ENCODE results near the gene CHST9. TPM values are rescaled to one million over a fixed set of nuclear protein-coding genes. Genes with fewer than 3 reads are reported as not detected.
"Not testable (repeated sequence)": the region's sequence is repeated elsewhere in the genome, so short reads cannot be mapped to it uniquely, and the experiment has no call there.

The CHST9 gene
- total RNA-seq, 1 experiment from 2014 or later, result 1.1 TPM

DNA sequence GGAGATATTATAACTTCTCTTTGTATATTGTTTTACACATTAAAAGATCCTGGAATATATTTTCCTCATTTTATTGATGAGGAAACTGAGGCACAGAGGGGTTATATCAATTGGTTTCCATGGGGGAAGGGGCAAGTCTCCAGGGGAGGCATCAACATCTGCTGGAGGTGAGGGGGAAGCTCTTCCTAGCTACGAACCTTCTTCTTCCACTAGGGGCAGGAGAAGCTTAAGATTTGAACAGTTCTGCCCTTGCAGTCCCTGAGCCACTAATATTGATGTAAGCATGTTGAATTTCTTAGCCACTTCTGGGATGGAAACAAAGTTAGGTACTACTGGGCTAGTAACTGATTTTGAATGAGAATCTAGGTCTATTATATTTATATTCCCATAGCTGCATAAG is 179.5 kb downstream of the CHST9 start:
- DNase-seq (ENCODE audit: low spot score), result peak; percentile 40

DNA sequence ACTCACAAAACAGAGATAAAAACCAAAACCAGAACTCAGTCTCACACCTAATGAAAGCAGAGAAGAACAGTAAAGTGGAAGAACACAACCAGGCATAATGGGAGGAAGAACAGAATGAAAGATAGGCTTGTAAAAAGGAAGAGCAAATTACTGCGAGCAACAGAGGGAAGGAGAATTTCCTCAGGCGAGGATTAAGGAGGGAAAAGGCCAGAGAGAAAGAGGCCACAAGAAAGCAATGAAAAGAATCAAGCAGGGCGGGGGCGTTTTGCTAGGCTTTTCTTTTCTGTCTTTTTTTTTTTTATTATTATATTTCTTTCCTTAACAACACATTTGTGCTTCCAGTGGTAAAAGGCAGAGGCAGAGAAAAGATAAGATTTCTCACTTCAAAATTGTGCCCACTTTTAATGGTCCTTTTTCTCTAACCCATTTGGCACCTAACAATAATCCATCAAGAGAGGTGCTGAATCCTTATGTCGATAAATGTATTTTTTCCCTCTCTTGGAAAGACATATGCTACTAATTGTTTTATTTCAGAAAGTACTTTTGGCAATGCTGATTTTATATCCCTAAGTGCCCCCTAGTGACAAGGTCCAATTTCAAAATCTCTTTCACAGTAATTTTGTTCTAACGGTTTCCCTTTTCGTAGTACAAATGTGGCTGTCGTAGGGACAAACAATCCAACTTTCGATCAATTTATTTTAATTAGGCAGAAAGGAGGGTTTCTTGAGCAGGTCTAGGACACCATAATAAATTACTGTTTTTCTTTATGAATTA is 180.9 kb downstream of the CHST9 start:
- DNase-seq (ENCODE audit: low spot score), result peak; percentile 15

DNA sequence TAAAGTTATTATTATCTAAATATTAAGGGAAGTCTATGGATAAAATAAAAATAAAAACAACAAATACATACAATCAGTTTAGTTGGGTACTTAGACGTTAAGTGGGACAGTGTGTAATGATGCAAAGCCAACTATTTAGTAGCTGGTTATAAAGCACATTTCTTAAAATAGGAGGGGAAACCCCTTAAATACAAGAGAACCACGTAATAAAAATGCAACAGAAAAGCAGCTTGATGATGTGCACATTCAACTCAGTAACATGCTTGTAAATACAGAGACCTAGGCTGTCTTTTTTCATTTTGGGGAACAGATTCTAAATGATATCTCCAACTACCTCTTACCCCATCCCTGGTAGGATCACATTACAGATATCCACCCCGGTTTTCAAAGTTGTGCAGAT is 185.3 kb downstream of the CHST9 start:
- DNase-seq (ENCODE audit: low spot score), result no peak

DNA sequence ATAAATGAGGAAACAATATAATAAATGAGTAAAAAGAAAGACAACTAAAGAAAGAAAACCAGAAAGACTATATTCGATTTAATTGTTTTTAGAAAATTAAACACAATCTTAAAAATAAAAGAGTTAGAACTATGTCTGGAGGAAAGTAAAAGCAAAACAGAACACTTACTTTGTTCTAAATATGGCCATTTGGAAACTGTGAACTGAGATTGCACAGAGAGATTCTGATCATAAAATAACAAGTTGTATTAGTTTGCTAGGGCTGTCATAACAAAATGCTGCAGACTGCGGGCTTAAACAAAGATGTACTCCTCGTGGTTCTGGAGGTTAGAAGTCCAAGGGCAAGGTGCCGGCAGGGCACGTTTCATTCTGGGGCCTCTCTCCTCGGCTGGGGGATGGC is 191.5 kb downstream of the CHST9 start:
- DNase-seq (ENCODE audit: low spot score), result no peak

DNA sequence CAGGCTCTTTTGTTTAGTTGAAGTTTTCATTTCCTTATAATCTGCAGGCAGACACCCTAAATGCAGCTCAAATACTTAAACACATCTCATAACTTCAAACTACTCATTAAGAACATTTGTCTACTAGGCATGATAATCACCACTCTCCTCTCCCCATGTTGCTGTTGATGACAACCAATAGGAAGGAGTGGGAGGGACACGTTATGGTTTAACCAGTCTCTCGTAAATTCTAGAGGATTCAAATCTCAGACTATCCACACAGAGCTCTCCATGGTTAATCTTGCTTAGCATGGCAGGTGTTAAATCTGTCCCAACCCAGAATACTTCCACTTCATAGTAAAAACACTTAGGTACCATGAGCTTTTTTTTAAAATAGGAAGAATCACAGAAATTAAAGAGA is 192.2 kb downstream of the CHST9 start:
- DNase-seq (ENCODE audit: low spot score), result no peak

DNA sequence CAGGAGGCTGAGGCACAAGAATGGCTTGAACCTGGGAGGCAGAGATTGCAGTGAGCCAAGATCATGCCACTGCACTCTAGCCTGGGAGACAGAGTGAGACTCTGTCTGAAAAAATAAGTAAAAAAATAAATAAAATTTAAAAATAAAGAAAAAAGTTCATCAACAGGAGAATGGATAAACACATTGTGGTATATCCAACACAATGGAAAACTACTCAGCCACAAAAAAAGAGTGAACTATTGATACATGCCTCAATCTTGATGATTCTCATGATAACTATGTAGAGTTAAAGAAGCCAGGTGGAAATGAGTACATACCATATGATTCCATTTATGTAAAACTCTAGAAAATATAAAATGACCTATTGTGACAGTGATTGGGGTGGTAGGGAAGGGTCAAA is 195.3 kb downstream of the CHST9 start:
- DNase-seq (ENCODE audit: low spot score), result no peak

DNA sequence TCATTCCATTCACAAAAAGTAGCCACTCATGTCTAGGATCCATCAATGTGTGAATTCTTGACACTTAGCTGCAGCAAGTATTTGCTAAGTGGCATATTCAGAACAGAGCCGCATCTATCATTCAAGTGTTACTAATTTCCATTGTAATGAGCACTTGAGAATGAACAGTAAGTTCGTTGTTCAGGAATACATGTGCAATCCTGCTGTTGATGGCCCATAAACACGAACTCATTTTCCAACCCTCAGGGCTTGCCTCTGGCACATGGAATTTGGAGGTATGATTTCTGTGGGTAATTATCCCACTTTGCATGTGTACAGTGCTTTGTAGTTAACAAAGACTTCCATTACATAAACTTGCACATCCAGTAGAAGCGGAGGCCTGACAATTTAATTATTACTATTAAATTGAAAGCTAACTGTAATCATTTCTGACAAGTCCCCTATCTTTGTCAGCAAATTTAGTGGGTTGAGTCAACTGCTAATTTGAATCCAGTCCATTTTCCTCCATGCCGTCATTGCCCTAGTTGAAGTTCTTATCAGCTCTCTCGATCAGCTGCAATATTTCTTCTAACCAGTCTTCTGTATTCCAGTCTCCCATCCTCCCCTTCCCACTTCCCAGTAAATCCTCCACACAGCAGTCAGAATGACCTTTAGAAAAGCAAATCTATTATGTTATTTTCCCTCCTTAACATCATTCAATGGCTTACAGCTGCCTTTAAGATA is 203.6 kb downstream of the CHST9 start:
- no peak for DNase-seq (ENCODE audit: low spot score)

DNA sequence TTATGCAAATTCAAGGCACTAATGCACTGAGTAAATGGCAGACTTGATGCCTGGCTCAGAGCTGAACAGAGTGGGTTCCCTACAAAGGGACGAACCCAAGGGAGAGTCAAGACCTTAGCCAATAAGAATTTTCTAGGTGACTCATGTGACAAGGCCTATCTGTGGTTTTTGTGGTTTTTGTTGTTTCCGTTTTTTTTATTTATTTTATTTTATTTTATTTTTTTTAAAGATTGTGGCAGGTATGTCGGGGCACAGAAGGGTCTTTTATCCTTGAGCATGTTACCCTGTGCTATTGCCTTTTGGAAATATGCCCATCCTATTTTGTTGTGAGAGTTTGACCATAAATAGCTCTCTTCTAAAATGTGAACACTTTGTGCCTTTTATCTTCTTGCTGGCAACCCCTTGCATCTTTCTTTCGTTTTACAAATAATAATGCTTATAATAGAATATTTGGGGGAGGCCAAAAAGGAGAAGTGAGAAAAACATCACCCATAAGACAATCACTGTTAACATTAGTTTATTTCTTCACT is 206.2 kb downstream of the CHST9 start:
- DNase-seq (ENCODE audit: low spot score), result no peak

DNA sequence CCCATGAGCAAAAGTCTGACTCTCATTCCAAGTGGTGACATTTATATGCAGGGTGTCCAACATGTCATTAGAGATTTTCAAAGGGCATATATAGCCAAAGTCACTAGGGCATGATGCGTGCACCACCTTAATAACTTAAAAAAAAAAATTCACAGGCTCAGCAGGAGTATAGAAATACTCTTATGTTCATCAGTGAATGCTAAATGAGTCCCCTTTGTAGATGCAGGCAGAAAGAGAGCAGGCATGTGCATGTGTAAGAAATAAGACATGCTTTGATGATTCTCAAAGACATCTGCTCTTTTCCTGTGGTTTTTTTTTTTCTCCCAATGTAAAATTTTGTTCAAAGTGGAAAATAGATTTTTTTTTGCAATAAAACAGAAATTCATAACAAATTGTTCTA is 207.3 kb downstream of the CHST9 start:
- no peak for DNase-seq (ENCODE audit: low spot score)

DNA sequence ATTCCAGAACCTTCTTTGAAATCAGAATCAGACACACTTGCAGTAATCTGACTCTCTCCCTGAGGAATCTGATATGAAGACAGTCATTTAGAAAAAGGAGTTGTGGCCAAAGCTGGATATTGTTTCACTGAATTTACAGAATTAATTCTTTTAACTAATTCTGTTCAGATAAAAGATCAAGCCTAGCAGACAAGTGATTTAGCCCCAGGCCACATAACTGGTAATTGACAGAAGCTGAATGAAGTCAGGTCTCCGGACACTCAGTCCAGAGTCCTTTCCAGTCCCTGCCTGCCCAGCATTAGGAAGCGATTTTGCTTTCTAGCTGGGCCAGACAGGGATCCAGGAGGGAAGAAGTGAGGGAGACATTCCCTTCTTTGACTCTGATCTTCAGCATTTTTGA is 208.9 kb downstream of the CHST9 start:
- DNase-seq (ENCODE audit: low spot score), result no peak

DNA sequence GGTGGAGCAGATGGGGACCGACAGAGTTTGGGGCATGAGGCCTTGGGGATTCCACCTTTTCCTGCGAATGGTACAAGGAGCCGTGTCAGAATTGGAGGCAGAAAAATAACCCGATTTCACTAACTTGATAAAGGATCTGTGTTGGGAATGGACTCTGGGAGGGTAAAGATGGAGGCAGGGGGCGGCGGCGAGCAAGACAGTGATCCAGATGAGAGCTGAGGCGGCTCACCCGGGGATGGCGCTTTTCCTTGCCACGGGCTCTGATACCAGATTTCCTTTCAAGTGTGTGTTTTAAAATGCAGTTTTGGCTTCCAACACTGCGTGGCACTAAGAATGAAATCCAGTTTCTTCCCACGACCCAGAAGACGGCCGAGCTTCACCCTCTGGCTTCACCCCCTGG is 212.6 kb downstream of the CHST9 start:
- not testable (repeated sequence) for DNase-seq (ENCODE audit: low spot score)

DNA sequence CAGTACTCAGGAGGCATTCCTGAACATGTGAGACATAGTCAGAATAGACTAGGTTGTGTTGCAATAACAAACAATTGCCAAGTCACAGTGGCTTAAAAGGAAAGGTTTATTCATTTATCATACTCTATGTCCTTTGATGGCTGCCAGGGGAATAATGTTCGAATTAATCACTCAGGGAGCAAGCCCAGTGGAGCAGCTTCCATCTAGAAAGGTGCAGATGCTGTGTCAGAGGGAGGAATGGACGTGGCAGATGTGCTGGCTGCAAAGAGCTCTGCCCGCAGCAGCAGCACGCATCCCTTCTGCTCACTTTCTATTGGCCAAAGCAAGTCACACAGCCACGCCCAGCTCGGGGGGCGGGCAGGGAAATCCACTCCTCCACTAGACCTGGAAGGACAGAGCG is 213.7 kb downstream of the CHST9 start:
- no peak for DNase-seq (ENCODE audit: low spot score)

DNA sequence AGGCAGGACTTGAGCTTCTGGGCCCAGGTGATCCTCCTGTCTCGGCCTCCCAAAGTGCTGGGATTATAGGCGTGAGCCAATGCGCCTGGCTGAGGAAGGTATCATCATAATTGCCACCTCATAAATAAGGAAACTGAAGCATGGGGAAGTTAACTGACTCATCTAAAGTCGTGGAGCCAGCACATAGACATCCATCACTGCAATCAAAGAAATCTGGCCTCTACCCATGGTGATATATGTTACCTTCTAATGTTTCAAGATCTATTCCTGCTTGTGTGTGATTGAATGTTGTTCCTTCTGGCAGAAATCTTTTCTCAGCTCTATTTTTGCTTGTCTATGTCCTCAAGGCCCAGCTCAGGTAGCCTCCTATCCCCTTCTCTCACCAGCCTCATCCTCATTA is 214.5 kb downstream of the CHST9 start:
- no peak for DNase-seq (ENCODE audit: low spot score)

DNA sequence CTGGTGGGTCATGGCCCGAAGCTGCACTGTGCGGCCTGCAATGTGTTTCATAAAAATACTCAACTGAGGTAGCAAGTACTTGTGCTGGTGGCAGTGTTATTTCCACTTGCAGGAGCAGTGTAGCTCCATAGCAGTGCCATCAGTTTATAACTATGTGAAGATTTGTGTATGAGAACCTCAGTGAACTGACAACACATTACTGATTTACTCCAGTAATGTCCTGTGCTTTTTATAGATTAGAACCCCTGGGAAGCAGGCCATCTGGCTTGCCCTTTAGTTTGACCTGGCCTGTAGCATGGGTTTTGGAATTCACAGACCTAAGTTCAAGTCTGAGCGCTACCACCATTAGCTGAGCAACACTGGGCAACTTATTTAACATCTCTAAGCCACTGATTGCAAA is 219.9 kb downstream of the CHST9 start:
- DNase-seq (ENCODE audit: low spot score), result no peak

DNA sequence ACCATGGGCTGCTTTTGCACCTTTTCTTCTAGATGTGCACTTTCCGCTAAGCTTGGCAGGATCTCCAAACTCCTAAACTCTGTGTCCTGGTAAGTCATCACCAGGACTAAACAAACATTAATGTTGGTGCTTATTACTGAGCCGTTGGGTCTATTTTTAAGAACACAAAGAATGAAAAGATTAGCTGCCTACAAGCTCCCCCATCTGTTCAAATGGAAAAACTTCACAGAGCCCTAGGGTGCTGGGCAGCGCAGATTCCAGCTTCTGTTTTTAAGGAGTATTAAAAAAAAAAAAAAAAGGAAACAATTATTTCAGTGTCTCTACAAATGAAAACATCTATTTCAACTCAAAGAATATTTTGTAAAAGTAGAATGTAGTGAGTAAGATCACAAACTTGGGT is 221.8 kb downstream of the CHST9 start:
- peak; percentile 13 for DNase-seq (ENCODE audit: low spot score)

DNA sequence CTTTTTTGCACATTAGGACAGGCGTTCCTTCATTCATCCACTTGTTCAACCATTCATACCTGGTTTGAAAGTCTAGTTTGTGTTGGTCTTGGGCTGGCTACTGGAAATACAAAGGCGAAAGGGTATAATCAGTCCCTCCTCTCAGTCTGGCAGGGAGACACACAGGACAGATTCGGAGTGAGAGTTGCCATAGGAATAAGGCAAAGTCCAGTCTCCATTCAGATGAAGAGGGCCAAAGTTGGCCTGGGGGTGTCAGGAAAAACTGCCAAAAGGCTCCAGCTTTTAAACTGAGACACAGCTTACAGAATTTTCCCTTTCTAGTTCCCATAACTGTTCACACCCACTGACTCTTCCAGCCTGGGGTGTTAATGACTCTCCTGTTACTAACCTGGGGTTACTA is 223.3 kb downstream of the CHST9 start:
- no peak for DNase-seq (ENCODE audit: low spot score)

DNA sequence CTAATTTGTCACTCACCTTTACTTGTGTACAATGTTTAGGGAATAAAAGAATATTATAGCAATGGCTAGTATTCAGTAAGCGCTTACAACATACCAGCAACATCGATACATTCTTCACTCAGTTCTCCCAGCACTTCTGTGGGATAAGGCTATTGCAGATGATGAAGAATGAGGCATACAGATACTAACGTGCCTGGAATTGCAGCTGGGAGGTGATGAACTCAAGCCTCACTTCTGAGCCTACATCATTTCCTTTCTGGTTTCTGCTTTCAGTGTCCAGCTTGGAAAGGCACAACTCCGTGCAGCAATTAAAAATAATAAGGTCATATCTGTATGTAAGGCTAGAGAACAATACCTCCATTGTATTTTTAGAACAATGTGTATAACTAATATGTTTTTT is 224.2 kb downstream of the CHST9 start:
- no peak for DNase-seq (ENCODE audit: low spot score)

DNA sequence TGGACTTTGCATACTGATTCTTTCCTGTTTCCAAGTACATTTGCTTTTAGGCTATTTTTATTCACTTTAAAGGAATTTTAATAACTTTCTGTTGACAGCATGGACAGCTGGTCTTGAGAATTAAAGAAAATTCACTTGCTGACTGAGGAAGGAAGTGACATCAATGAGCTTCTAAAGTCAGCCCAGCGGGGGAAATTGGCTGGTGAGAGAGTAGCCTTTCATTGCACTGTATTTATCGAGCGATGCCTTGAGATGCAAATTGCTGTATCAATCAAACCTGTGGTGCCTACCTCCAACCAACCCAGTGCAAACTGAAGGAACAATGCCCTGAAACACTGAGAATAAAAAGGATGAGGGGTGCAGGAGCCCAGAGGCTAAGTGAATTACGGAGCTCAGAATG is 228.2 kb downstream of the CHST9 start:
- DNase-seq (ENCODE audit: low spot score), result no peak

DNA sequence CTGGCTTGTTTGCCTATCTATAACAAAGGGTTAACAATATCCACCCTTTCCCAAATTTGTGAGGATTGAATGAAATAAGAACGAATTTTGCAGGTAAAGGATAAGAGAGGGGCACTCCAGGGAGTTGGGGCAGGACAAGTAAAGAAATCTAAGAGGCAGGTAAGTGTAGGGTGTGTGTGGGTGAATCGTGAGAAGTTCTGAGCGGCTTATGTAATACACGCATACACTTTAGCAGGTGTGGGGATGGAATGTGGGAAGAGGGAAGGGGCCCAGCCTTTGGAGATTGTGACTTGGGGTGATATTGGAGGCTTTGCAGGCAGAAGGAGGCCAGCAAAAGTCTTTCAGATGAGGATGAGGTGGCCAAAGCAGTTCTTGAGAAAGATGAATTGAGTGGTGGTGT is 236.4 kb downstream of the CHST9 start:
- no peak for DNase-seq (ENCODE audit: low spot score)

DNA sequence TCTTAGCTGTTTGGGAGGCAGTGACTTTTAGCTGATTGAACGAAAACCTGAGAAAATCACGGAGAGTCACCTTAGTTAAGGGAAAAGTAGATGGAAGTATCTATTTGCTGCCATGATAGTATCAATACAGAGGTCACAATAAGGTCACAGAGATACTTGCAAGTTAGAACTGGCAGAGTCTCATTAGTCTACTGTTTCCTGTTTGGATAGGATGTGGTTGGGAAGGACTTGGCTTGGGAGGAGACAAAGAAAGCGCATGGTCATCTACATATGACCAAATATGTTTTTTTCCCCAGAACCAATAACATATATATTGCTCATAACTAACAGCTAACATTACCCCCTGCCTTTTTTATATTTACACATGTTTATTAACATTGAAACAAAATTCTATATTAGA is 241.2 kb downstream of the CHST9 start:
- peak; percentile 29 for DNase-seq (ENCODE audit: low spot score)

DNA sequence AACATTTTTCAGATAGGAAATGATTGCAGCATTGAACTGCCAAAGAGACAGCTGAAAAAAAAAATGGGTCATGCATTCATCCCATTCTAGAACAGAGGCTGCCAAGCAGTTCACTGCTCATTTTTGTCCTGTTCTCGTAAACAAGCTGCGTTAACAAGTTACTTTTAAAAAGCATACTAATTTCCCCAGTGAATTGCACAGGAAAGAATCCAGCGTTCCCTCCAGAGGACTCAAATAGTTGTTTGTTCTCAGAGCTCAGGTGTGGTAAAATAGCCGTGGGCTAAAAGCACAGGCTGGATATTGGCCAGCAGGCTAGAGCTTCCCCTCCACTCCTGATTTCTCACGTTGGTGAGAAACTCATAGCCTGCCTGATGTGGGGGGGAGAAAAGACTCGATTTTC is 243.5 kb downstream of the CHST9 start:
- no peak for DNase-seq (ENCODE audit: low spot score)

DNA sequence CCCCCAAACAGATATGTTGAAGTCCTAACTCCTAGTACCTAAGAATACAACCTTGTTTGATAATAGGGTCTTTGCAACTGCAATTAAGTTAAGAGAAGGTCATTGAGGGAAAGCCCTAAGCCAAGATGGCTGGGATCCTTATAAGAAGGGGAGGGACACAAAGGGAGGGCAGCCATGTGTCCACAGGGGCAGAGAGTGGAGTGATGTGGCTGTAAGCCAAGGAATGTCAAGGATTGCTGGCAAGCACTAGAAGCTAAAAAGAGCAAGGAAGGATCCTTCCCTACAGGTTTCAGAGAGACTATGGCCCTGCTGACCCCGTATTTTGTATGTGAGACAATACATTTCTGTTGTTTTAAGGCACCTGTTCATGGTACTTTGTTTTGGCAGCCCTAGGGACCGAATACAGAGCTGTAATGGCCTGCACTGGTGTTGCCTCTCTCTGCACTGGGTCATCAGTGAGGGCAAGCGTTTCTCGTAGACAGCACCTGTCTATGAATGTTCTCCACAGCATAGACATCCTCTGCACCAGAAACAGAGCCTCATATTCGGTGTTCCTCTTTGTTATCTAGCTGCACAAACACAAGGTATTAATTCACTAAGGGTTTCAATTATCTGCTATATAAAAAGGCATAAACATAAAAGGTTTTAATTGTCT is 244.2 kb downstream of the CHST9 start:
- DNase-seq (ENCODE audit: low spot score), result no peak

DNA sequence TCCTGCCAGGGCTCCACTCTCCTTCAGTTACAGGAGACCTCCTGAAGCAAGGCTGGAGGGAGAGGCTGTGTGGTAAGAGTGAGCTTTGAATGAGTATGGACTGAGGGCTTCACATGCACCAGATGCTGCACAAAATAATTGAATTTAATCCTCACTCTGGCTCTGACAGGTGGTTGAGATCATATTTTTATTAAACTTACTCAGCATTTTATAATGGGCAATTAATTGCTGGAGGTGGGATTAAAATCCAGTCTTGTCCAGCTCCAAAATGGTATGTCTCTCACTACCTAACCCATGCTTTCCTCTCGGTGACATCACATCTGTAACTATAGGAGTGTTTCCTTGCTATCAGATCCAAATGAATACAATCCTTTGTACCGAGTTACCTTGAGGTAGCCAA is 253.4 kb downstream of the CHST9 start:
- no peak for DNase-seq (ENCODE audit: low spot score)

Data from H4 (cell line).